ENCODE measurements around the gene JPH4.

Gene JPH4

DNA sequence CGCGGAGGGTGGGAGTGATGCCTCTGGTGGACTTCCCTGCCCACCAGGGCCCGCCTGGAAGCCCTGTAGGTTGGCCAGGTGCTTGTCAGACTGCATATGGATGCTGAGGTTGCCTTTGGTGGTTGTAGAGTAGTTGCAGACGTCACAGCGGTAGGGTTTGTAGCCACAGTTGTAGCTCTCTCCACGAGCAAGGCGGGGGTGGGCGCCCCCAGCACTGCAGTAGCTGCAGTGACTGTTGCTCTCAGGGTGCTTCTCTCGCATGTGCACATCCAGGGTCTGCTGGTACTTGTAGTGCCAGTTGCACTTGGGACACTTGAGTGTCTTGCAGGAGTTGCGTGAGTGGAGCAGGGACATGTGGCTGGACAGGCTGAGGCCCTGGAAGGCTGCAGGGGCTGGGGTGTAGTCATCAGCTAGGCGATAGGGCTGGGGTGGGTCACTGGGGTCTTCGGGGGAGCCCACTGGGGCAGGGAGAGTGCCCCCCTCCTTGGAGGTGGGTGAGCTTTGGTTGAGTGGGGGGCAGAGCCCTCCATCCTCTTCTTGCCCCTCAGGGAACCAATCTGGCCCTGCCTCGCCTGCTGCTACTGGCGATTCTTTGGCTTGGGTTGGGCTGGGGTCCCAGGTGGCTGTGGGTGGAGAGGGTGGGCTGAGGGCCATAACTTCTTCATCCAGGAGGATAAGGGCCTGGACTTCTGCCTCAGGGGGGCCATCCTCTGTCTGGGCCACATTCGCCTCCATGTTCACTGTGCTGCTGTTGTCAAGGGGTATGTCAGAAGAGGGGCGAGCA is 44.7 kb downstream of the JPH4 start:
- H3K27ac ChIP-seq (ENCODE audit: low read depth, low read length): no peak overlapping the region
- H3K4me1 ChIP-seq (ENCODE audit: control insufficient read depth, insufficient read depth, low read length, unreplicated experiment): no peaks in the 10 kb centered on the region
- no peak overlapping the region for H2AFZ ChIP-seq (ENCODE audit: low read length, unreplicated experiment)
- H3K4me3 ChIP-seq (ENCODE audit: low read depth, low read length): no peak overlapping the region
- H3K27me3 ChIP-seq (ENCODE audit: insufficient read depth, low read length): no peaks in the 10 kb centered on the region
- no peaks in the 10 kb centered on the region for H3K36me3 ChIP-seq (ENCODE audit: insufficient read depth, low read length)
- no peaks in the 10 kb centered on the region for H3K79me2 ChIP-seq (ENCODE audit: control insufficient read depth, insufficient read depth, low read length, unreplicated experiment)

DNA sequence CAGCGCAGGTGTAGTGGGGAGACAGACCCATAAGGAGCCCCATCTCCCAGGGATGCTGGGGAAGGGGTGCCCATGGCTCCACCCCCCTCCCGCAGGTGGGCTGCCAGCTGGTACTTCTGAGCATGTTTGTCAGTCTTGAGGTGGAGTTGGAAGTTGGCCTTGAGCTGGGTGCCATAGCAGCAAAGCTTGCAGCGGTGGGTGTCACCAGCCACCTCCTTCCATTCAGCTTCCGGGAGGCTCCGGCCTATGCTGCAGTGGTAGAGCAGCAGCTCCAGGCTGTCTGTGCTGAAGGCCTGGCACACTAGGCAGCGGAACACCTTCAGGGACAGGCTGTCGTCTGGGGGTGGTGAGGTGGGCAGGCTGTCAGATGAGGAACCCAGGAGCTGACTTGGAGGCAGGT is 45.9 kb downstream of the JPH4 start:
- no peaks in the 10 kb centered on the region for H3K36me3 ChIP-seq (ENCODE audit: insufficient read depth, low read length)
- H2AFZ ChIP-seq (ENCODE audit: low read length, unreplicated experiment): no peak overlapping the region
- H3K4me3 ChIP-seq (ENCODE audit: low read depth, low read length): no peak overlapping the region
- H3K4me1 ChIP-seq (ENCODE audit: control insufficient read depth, insufficient read depth, low read length, unreplicated experiment): no peaks in the 10 kb centered on the region
- no peak overlapping the region for H3K27ac ChIP-seq (ENCODE audit: low read depth, low read length)
- H3K27me3 ChIP-seq (ENCODE audit: insufficient read depth, low read length): no peaks in the 10 kb centered on the region
- H3K79me2 ChIP-seq (ENCODE audit: control insufficient read depth, insufficient read depth, low read length, unreplicated experiment): no peaks in the 10 kb centered on the region

DNA sequence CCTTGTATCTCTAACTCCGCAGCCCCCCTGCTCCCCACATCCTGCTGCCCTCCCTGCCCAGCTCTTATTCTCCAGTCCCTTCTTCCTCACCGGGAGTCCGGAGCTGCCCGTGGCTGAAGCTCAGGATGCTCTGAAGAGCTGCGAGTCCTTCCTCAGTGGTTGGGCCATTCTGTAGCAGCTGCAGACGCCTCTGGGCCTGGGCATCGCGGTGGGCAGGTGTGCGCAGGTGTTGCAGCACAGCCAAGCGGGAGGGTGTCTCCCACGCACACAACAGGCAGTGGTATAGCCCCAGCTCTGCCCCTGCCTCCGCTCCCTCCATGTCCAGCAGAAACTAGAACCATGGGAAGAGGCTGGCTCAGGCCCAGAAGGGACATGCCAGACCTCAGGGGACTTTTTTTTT is 47.2 kb downstream of the JPH4 start:
- no peak overlapping the region for H3K27ac ChIP-seq (ENCODE audit: low read depth, low read length)
- no peaks in the 10 kb centered on the region for H3K79me2 ChIP-seq (ENCODE audit: control insufficient read depth, insufficient read depth, low read length, unreplicated experiment)
- no peak overlapping the region for H3K4me3 ChIP-seq (ENCODE audit: low read depth, low read length)
- H3K27me3 ChIP-seq (ENCODE audit: insufficient read depth, low read length): no peaks in the 10 kb centered on the region
- no peak overlapping the region for H2AFZ ChIP-seq (ENCODE audit: low read length, unreplicated experiment)
- no peaks in the 10 kb centered on the region for H3K36me3 ChIP-seq (ENCODE audit: insufficient read depth, low read length)
- no peaks in the 10 kb centered on the region for H3K4me1 ChIP-seq (ENCODE audit: control insufficient read depth, insufficient read depth, low read length, unreplicated experiment)

DNA sequence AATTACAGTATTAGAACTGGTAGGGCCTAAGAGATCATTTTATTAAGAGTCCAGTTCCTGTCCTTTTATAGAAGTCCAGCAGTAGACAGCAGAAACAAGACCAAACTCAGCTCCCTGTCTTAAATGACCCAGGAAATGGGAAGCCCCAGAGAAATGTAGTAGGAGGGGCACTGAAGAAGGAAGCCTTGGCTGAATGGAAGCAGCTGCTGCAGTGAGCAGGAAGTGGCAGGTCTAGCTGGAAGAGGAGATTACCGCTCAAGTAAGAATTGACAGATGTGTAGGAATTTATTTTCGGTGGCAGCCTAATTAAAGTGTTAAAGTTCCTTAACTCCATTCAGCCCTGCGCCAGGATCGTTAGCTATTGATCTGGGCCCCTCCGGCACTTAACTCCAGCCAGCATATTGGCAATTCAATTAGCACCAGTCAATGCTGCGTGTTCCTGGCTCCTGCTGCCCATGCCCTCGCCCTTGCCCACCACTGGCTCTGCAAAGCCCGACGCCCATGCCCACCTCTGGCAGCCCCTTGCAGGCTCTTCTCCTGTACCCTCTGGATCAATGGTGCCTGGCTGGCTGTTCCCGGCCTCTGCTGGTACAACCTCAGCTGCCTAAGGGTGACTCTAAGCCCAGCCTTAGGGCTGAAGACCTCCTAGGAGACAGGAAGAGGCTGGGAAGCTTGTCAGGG is 48.1 kb downstream of the JPH4 start:
- Histone ChIP-seq H3K4me1 (ENCODE audit: control insufficient read depth, insufficient read depth, low read length, unreplicated experiment) (no peaks in the 10 kb centered on the region), H3K4me3 (ENCODE audit: low read depth, low read length) (no peak overlapping the region), H3K36me3 (ENCODE audit: insufficient read depth, low read length) (no peaks in the 10 kb centered on the region), H3K27me3 (ENCODE audit: insufficient read depth, low read length) (no peaks in the 10 kb centered on the region), H2AFZ (ENCODE audit: low read length, unreplicated experiment) (no peak overlapping the region), H3K79me2 (ENCODE audit: control insufficient read depth, insufficient read depth, low read length, unreplicated experiment) (no peaks in the 10 kb centered on the region), H3K27ac (ENCODE audit: low read depth, low read length) (no peak overlapping the region)

DNA sequence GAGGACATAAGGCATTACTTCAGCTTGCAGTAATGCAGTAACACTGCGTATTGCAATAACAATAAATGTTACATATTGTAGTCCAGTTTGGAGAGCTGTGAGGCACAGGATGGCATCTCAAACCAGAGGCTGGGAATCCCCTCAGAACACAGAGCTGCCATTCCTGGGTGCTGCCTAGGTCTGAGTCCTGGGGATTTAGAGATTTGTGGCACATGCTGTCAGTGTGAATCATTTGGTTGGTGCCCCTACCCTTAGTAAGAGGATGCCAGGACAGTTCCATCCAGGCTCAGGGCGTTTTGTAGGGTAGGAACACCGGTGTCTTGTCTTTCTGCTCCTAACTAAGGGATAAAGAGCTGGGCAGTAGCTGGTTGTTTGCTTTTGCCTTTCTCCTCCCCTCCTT is 49.6 kb downstream of the JPH4 start:
- H3K36me3 ChIP-seq (ENCODE audit: insufficient read depth, low read length): no peaks in the 10 kb centered on the region
- H3K4me3 ChIP-seq (ENCODE audit: low read depth, low read length): no peak overlapping the region
- H3K79me2 ChIP-seq (ENCODE audit: control insufficient read depth, insufficient read depth, low read length, unreplicated experiment): no peaks in the 10 kb centered on the region
- H3K27ac ChIP-seq (ENCODE audit: low read depth, low read length): no peak overlapping the region
- H2AFZ ChIP-seq (ENCODE audit: low read length, unreplicated experiment): no peak overlapping the region
- no peaks in the 10 kb centered on the region for H3K27me3 ChIP-seq (ENCODE audit: insufficient read depth, low read length)
- H3K4me1 ChIP-seq (ENCODE audit: control insufficient read depth, insufficient read depth, low read length, unreplicated experiment): no peaks in the 10 kb centered on the region

DNA sequence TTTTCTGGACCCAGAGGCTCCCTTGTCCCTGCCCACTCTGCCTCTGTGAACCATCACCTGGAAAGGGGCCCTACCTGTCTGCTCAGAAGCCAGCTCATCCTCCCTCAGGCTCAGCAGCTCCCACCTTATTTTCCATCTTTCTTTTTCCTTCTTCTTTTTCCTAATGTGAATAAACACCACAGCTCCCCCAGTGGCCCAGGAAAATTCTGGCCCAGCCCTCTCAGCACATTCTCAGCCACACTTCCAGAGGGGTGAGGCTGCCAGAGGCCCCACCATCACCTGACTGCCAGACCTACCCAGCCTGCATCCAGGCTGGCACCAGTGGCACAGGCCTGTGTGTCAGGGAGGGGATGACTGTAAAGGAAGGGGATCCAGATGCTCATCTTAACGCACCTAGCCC is 50.0 kb downstream of the JPH4 start:
- Histone ChIP-seq H2AFZ (ENCODE audit: low read length, unreplicated experiment) (no peak overlapping the region), H3K27ac (ENCODE audit: low read depth, low read length) (no peak overlapping the region), H3K79me2 (ENCODE audit: control insufficient read depth, insufficient read depth, low read length, unreplicated experiment) (no peaks in the 10 kb centered on the region), H3K27me3 (ENCODE audit: insufficient read depth, low read length) (no peaks in the 10 kb centered on the region), H3K4me1 (ENCODE audit: control insufficient read depth, insufficient read depth, low read length, unreplicated experiment) (no peaks in the 10 kb centered on the region), H3K4me3 (ENCODE audit: low read depth, low read length) (no peak overlapping the region), H3K36me3 (ENCODE audit: insufficient read depth, low read length) (no peaks in the 10 kb centered on the region)

DNA sequence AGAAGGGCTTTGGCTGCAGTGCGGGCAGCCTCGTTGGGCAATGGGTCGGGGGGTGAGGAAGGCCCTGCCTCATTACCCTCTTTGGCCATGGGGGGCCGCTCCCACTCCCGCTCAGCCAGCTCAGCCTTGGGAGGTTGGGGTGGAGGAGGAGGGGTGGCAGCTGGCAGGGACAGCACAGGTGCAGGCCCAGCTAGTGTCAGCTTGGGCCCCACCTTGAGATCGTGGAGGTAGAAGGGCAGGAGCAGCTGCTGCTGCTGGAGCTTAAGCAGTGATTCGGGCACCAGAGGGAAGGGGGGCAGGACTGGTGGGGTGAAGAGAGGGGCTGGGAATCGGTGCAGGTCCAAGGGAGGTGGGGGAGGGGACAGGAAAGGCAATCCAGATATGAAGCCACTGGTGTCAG is 53.0 kb downstream of the JPH4 start:
- no peak overlapping the region for H3K4me3 ChIP-seq (ENCODE audit: low read depth, low read length)
- no peak overlapping the region for H3K27ac ChIP-seq (ENCODE audit: low read depth, low read length)
- no peaks in the 10 kb centered on the region for H3K36me3 ChIP-seq (ENCODE audit: insufficient read depth, low read length)
- H2AFZ ChIP-seq (ENCODE audit: low read length, unreplicated experiment): no peak overlapping the region
- H3K79me2 ChIP-seq (ENCODE audit: control insufficient read depth, insufficient read depth, low read length, unreplicated experiment): no peaks in the 10 kb centered on the region
- H3K4me1 ChIP-seq (ENCODE audit: control insufficient read depth, insufficient read depth, low read length, unreplicated experiment): no peaks in the 10 kb centered on the region
- H3K27me3 ChIP-seq (ENCODE audit: insufficient read depth, low read length): no peaks in the 10 kb centered on the region

DNA sequence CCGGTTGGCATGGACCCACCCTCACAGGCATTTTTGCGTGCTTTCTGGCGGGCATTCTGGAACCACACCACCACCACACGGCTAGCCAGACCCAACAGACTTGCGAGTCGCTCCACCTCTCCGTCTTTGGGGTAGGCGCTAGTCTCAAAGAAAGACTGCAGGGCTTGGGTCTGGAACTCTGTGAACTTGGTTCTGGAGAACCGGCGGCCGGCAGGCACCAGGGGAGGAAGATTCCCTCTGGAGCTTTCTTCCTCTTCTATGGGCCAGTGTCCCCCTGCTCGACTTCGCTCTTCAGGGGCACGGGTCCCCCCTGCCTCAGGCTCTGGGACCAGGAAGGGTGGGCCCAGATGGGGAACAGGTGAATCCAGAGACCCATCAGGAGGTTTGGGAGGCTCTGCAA is 53.6 kb downstream of the JPH4 start:
- no peak overlapping the region for H3K4me3 ChIP-seq (ENCODE audit: low read depth, low read length)
- H3K4me1 ChIP-seq (ENCODE audit: control insufficient read depth, insufficient read depth, low read length, unreplicated experiment): no peaks in the 10 kb centered on the region
- H3K79me2 ChIP-seq (ENCODE audit: control insufficient read depth, insufficient read depth, low read length, unreplicated experiment): no peaks in the 10 kb centered on the region
- no peak overlapping the region for H2AFZ ChIP-seq (ENCODE audit: low read length, unreplicated experiment)
- H3K27me3 ChIP-seq (ENCODE audit: insufficient read depth, low read length): no peaks in the 10 kb centered on the region
- H3K27ac ChIP-seq (ENCODE audit: low read depth, low read length): no peak overlapping the region
- H3K36me3 ChIP-seq (ENCODE audit: insufficient read depth, low read length): no peaks in the 10 kb centered on the region

DNA sequence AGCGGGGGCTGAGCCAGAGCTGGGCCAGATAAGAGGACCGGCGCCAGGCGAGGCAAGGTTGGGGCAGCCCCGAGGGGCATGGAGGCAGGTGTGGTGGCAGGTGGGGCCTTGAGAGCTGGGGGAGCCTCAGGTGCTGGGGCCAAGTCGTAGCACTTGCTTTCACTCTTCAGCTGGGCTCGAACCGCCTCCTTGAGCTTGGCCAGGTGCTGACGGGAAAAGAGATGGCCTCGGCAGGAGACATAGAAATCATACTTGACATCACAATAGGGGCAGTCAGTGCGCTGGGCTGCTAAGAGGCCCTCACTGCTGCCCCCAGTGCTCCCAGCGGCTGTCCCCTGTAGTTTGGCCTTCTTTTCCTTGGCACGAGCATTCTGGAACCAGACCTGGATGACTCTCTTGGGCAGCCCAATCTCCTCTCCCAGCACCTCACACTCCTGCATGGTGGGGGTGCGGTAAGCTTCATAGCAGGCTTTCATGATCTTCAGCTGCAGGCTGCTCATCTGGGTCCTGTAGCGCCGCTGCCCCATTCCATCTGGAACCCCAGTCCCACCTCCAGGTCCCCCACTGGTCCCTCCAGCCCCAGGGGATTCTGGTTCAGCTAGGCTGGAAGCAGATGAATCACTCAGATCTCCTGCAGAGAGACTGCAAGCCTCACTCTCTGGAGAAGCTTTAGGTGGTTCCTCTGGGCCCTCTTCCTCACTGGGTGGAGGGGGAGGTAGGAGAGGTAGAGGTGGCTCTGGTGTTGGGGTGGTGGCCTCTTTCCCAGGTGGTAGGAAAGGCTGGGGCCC is 55.2 kb downstream of the JPH4 start:
- Histone ChIP-seq H3K4me1 (ENCODE audit: control insufficient read depth, insufficient read depth, low read length, unreplicated experiment) (no peaks in the 10 kb centered on the region), H3K27ac (ENCODE audit: low read depth, low read length) (no peak overlapping the region), H3K79me2 (ENCODE audit: control insufficient read depth, insufficient read depth, low read length, unreplicated experiment) (no peaks in the 10 kb centered on the region), H3K4me3 (ENCODE audit: low read depth, low read length) (no peak overlapping the region), H3K27me3 (ENCODE audit: insufficient read depth, low read length) (no peaks in the 10 kb centered on the region), H3K36me3 (ENCODE audit: insufficient read depth, low read length) (no peaks in the 10 kb centered on the region), H2AFZ (ENCODE audit: low read length, unreplicated experiment) (no peak overlapping the region)

DNA sequence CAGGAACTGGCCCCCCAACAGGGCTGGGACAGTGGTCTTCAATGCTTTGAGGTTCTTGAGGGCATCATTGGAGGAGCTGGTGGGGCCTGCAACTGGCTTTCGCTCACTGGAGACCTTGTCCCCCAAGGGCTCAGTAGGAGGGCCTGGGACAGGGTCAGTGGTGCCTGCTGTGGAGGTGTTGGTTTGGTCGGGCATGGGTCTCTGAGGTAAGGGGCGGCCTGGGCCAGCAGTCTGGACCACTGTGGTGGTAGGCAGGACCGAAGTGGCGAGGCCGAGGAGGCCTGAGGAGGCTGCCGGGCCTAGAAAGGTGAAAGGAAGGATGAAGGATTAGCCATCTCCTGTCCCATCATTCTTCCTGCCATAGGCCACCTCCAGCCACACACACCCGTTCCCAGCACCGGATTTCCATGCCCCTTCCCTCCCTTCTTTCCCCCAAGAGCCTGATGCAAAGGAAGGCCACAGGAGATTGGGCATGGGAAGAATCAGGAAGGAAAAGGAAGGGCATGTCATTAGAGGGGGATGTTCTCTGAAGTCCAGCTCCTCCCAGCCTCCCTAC is 55.9 kb downstream of the JPH4 start:
- H3K27me3 ChIP-seq (ENCODE audit: insufficient read depth, low read length): no peaks in the 10 kb centered on the region
- H3K4me1 ChIP-seq (ENCODE audit: control insufficient read depth, insufficient read depth, low read length, unreplicated experiment): no peaks in the 10 kb centered on the region
- no peaks in the 10 kb centered on the region for H3K36me3 ChIP-seq (ENCODE audit: insufficient read depth, low read length)
- no peak overlapping the region for H3K4me3 ChIP-seq (ENCODE audit: low read depth, low read length)
- no peaks in the 10 kb centered on the region for H3K79me2 ChIP-seq (ENCODE audit: control insufficient read depth, insufficient read depth, low read length, unreplicated experiment)
- H3K27ac ChIP-seq (ENCODE audit: low read depth, low read length): no peak overlapping the region
- H2AFZ ChIP-seq (ENCODE audit: low read length, unreplicated experiment): no peak overlapping the region

Data from ACC112 (cell line).